Smooth muscle cell (in vitro differentiated cells): Measurements from ENCODE around the gene ASMTL. TPM values are rescaled to one million over a fixed set of nuclear protein-coding genes. Genes with fewer than 3 reads are reported as not detected.

Experiments
- DNase-seq: peaks from one replicate; lab custom pipeline; 2025; ENCODE audit not compliant: unreplicated experiment; lab: John Stamatoyannopoulos, UW
- H2AFZ ChIP-seq: fragments of 200-600 bp; sonication (generic); 2 replicates; pipeline ENCODE4 v1.6.0; 2016; ENCODE audit warnings: antibody characterized with exemption, low read depth, mild to moderate bottlenecking
- H3F3A ChIP-seq: fragments of 200-600 bp; sonication (generic); 2 replicates; pipeline ENCODE4 v1.6.0; 2017; ENCODE audit warnings: antibody characterized with exemption, low read depth
- H3K27ac ChIP-seq: fragments of 200-600 bp; sonication (generic); 2 replicates; pipeline ENCODE4 v1.5.1; 2016; ENCODE audit warnings: low read depth, mild to moderate bottlenecking
- H3K27me3 ChIP-seq: fragments of 200-600 bp; sonication (generic); 2 replicates; pipeline ENCODE4 v1.6.1; 2016; ENCODE audit warnings: low read depth, mild to moderate bottlenecking
- H3K36me3 ChIP-seq: fragments of 200-600 bp; sonication (generic); 2 replicates; pipeline ENCODE4 v1.5.1; 2016; ENCODE audit warnings: low read depth
- H3K4me1 ChIP-seq: fragments of 200-600 bp; sonication (generic); 2 replicates; pipeline ENCODE4 v1.5.1; 2016; ENCODE audit warnings: low read depth
- H3K4me2 ChIP-seq: fragments of 200-600 bp; sonication (generic); 2 replicates; pipeline ENCODE4 v1.6.0; 2016; ENCODE audit warnings: mild to moderate bottlenecking
- H3K4me3 ChIP-seq: fragments of 200-600 bp; sonication (generic); 2 replicates; pipeline ENCODE4 v1.5.1; 2016; ENCODE audit warnings: mild to moderate bottlenecking
- H3K79me2 ChIP-seq: fragments of 200-600 bp; sonication (generic); 2 replicates; pipeline ENCODE4 v1.6.0; 2016; ENCODE audit warnings: low read depth, mild to moderate bottlenecking
- H3K9ac ChIP-seq: fragments of 200-600 bp; sonication (generic); 2 replicates; pipeline ENCODE4 v1.6.0; 2016; ENCODE audit warnings: low read depth
- H3K9me3 ChIP-seq: fragments of 200-600 bp; sonication (generic); replicated peaks from 2 replicates; pipeline ENCODE4 v1.5.1; 2016; ENCODE audit warnings: low read depth
- H4K20me1 ChIP-seq: fragments of 200-600 bp; sonication (generic); 2 replicates; pipeline ENCODE4 v1.6.0; 2016; ENCODE audit warnings: low read depth
- CTCF ChIP-seq: fragments of 200-600 bp; sonication (generic); IDR thresholded peaks from 2 replicates; pipeline ENCODE4 v1.5.1; 2017; ENCODE audit warnings: borderline replicate concordance, mild to moderate bottlenecking, antibody characterized with exemption; ENCODE audit not compliant: insufficient read depth, poor library complexity, severe bottlenecking
- WGBS: methylation state at CpG from one replicate; pipeline ENCODE4 v1.1.7; 2016; ENCODE audit warnings: low lambda C conversion rate; 5-methylcytosine and 5-hydroxymethylcytosine counted together
- polyA plus RNA-seq: library from polyadenylated mRNA; unstranded; fragments of >200 nt; fragmentation: Nextera tagmentation; extraction: Ambion mirVana; gene quantifications from 2 replicates; pipeline ENCODE4 v1.2.1, GENCODE V29; 2016
- total RNA-seq: library from RNA; depleted of rRNA; stranded (reverse); fragments of >200 nt; gene quantifications from 2 replicates; pipeline ENCODE4 v1.2.3, GENCODE V29; 2014

ASMTL gene
- total and polyA plus RNA-seq, 2 experiments from 2014 or later, result 20.0 to 50.5 TPM

GRCh38 chrX:1400049-1400448, 52.7 kb downstream of the ASMTL start:
- no peaks in the 10 kb centered on the region for H3K27me3 ChIP-seq
- no peaks in the 10 kb centered on the region for H3F3A ChIP-seq
- H3K4me1 ChIP-seq, result no peaks in the 10 kb centered on the region
- H3K9ac ChIP-seq, result no peak overlapping the region
- H3K4me2 ChIP-seq, result no peak overlapping the region
- H4K20me1 ChIP-seq, result peaks cover 7% of the 10 kb centered on the region
- H3K4me3 ChIP-seq, result no peak overlapping the region
- no peak overlapping the region for H3K27ac ChIP-seq
- H3K36me3 ChIP-seq, result no peaks in the 10 kb centered on the region
- H3K9me3 ChIP-seq, result no peaks in the 10 kb centered on the region
- 90% methylated on average over 12 of the region's 12 CpGs for WGBS
- no peaks in the 10 kb centered on the region for H3K79me2 ChIP-seq
- no peak for DNase-seq
- H2AFZ ChIP-seq, result no peak overlapping the region
- TF ChIP-seq CTCF, result no peak

GRCh38 chrX:1398431-1399340, 54.0 kb downstream of the ASMTL start:
- TF ChIP-seq CTCF, result no peak

GRCh38 chrX:1397441-1398270, 55.1 kb downstream of the ASMTL start:
- Histone ChIP-seq H3K4me3 (no peak overlapping the region), H3K79me2 (peaks cover 8% of the 10 kb centered on the region), H4K20me1 (peaks cover 7% of the 10 kb centered on the region), H3K9ac (no peak overlapping the region), H2AFZ (no peak overlapping the region), H3K4me2 (no peak overlapping the region), H3K27me3 (no peaks in the 10 kb centered on the region), H3K27ac (no peak overlapping the region), H3K4me1 (peaks cover 3% of the 10 kb centered on the region), H3F3A (no peaks in the 10 kb centered on the region), H3K36me3 (no peaks in the 10 kb centered on the region), H3K9me3 (no peaks in the 10 kb centered on the region)
- 84% methylated on average over 29 of the region's 29 CpGs for WGBS
- no peak for TF ChIP-seq CTCF
- no peak for DNase-seq

More at GRCh38 chrX:1398431-1399340, 54.0 kb downstream of the ASMTL start:
- no peaks in the 10 kb centered on the region for H3K27me3 ChIP-seq
- no peak overlapping the region for H3K4me2 ChIP-seq
- H3K4me1 ChIP-seq, result no peaks in the 10 kb centered on the region
- DNase-seq, result no peak
- no peak overlapping the region for H3K9ac ChIP-seq
- 80% methylated on average over 28 of the region's 29 CpGs for WGBS
- no peaks in the 10 kb centered on the region for H3K9me3 ChIP-seq
- H4K20me1 ChIP-seq, result peaks cover 7% of the 10 kb centered on the region
- peaks cover under 1% of the 10 kb centered on the region for H3K79me2 ChIP-seq
- no peak overlapping the region for H3K4me3 ChIP-seq
- H2AFZ ChIP-seq, result no peak overlapping the region
- H3K36me3 ChIP-seq, result no peaks in the 10 kb centered on the region
- H3K27ac ChIP-seq, result no peak overlapping the region
- H3F3A ChIP-seq, result no peaks in the 10 kb centered on the region
